Right lobe of liver (tissue), 6 donors: ENCODE data around the gene SLC25A13. TPM values are rescaled to one million over a fixed set of nuclear protein-coding genes. Genes with fewer than 3 reads are reported as not detected.
A peak's percentile ranks its signal among the peaks of the same experiment; 100 is the strongest.

Source experiments
- ATAC-seq, 4 donors: fragments of 200-7000 bp; cut with Tn5 transposase; one replicate each; pipeline ENCODE4 v1.9.1; 2020; ENCODE audit warnings: mild to moderate bottlenecking in 4 of 4, moderate library complexity in 4 of 4
- DNase-seq, 3 donors: peaks; one replicate each; pipeline ENCODE4 v3.0.0-alpha.2; 2020
- H3K27ac ChIP-seq, 3 donors: fragments of 200-600 bp; one replicate each; pipeline ENCODE4 v1.8.0; 2022
- H3K27me3 ChIP-seq, 2 donors: fragments of 200-600 bp; one replicate each; pipeline ENCODE4 v1.8.0; 2022
- H3K36me3 ChIP-seq, 4 donors: fragments of 200-600 bp; sonication (generic) in 1 of 4; one replicate each; pipeline versions ENCODE4 v1.5.1 to v1.8.0; 2017 to 2022; ENCODE audit warnings: control low read depth in 1 of 4
- H3K4me1 ChIP-seq, 4 donors: fragments of 200-600 bp; sonication (generic) in 1 of 4; one replicate each; pipeline versions ENCODE4 v1.5.1 to v1.8.0; 2017 to 2022; ENCODE audit warnings: control low read depth in 1 of 4
- H3K4me3 ChIP-seq, 3 donors: fragments of 200-600 bp; one replicate each; pipeline ENCODE4 v1.8.0; 2022
- H3K9me3 ChIP-seq, 4 donors: fragments of 200-600 bp; sonication (generic) in 1 of 4; one replicate each; pipeline versions ENCODE4 v1.5.1 to v1.8.0; 2017 to 2022; ENCODE audit warnings: control low read depth in 1 of 4
- POLR2A ChIP-seq: fragments of 450-650 bp; IDR thresholded peaks from one replicate; pipeline ENCODE4 v1.6.1; 2017; ENCODE audit warnings: antibody characterized with exemption, mild to moderate bottlenecking
- WGBS: methylation state at CpG from one replicate; pipeline ENCODE4 v1.1.6; 2018; ENCODE audit warnings: low coverage, low lambda C conversion rate; ENCODE audit not compliant: insufficient coverage; ENCODE audit errors: missing lambda C conversion rate; 5-methylcytosine and 5-hydroxymethylcytosine counted together
- intact Hi-C, 2 donors: fragments of 100-400 bp; cut with DNase I; formaldehyde crosslinking; loops; one replicate each; pipeline versions ENCODE4 v1.11.2 to v1.14.1; 2022
- total RNA-seq, 6 experiments: library from RNA; depleted of rRNA in 2 of 6; stranded (reverse); fragments of >200 nt in 2 of 6; fragmentation: NEBNext Ultra II Directional in 3 of 6; extraction: Animal tissue kit (Norgen Biotek cat#: 25700) in 3 of 6; gene quantifications; one replicate each; pipeline versions ENCODE4 v1.1.0 to v1.2.4, GENCODE V29; 2016 to 2023
- TF ChIP-seq, protein P1 (sequence below), 4 donors: fragments of 200-600 bp in 3 of 4; fragments of 450-650 bp in 1 of 4; IDR thresholded peaks; one replicate each; pipeline versions ENCODE4 v1.5.1 to v1.8.0; 2016 to 2022; ENCODE audit warnings: antibody characterized with exemption in 4 of 4, mild to moderate bottlenecking in 2 of 4
- donor health status: DM: no; HTN: yes; CAD: no.
- donor health status: DM: no; HTN: no; CAD: no.
- donor health status: DM: no; HTN: no; CAD: no.
- donor health status: DM: no; HTN: yes; CAD: no.
- donor health status: DM: no; HTN: yes; CAD: no.

The SLC25A13 gene
- total RNA-seq, 6 experiments from 2014 or later: 54.5 to 110 (median 83.0) TPM

DNA sequence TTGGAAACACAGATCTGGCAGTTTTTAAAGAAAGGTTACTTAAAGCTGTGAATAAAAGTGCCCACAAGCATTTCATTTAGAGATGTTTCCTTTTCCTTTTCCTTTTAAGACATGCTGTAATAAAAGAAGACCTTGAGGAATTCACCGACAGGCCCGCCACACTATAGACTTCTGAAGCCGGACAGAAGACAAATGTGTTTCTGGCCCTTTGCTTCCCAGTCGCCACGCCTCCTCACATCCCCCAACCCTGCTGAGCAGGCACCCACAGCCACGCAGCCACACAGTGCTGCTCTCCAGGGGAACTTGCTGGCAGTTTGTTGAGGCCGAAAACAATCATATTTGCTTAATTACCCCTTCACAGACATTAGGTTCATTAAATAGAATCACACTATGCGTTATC lies 83.4 kb downstream of the SLC25A13 start:
- WGBS: 69% methylated on average over 8 of the region's 8 CpGs
- H3K27ac ChIP-seq: no peak overlapping the region
- H3K9me3 ChIP-seq: no peaks in the 10 kb centered on the region
- ATAC-seq (peak; percentile 22 to 55 (median 44)), DNase-seq (no peak)
- no peak overlapping the region for H3K4me3 ChIP-seq
- no peaks in the 10 kb centered on the region for H3K27me3 ChIP-seq
- intact Hi-C loops: no loop called here
- peaks cover 0 to 8% (median 0%) of the 10 kb centered on the region in 4 donors for H3K36me3 ChIP-seq
- peaks cover 0 to 19% (median 0%) of the 10 kb centered on the region in 4 donors for H3K4me1 ChIP-seq
- no peak for TF ChIP-seq POLR2A
- TF ChIP-seq, protein P1, sequence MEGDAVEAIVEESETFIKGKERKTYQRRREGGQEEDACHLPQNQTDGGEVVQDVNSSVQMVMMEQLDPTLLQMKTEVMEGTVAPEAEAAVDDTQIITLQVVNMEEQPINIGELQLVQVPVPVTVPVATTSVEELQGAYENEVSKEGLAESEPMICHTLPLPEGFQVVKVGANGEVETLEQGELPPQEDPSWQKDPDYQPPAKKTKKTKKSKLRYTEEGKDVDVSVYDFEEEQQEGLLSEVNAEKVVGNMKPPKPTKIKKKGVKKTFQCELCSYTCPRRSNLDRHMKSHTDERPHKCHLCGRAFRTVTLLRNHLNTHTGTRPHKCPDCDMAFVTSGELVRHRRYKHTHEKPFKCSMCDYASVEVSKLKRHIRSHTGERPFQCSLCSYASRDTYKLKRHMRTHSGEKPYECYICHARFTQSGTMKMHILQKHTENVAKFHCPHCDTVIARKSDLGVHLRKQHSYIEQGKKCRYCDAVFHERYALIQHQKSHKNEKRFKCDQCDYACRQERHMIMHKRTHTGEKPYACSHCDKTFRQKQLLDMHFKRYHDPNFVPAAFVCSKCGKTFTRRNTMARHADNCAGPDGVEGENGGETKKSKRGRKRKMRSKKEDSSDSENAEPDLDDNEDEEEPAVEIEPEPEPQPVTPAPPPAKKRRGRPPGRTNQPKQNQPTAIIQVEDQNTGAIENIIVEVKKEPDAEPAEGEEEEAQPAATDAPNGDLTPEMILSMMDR (IDR thresholded peaks at IDR 0.05): no peak

DNA sequence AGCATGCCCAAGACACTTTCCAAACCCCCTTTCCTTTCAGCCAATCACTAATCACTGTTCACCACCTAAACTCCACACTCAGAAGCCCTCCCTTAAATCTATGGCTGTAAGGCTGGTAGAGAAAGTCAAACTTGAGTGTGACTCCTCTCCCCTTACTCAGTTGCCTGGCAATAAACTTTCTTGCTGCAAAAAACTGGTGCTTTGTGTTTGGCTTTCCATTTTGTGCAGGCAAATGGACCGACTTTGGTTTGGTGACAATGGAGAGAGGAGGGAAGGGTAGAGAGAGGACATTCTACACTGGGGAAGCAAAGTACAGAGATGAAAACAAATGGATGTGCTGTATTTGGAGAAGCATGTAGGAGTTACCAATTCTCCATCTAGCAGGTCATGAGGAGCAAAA lies 84.9 kb downstream of the SLC25A13 start:
- ATAC-seq: no peak
- no peaks in the 10 kb centered on the region for H3K27me3 ChIP-seq
- 88% methylated on average over 1 of the region's 1 CpG for WGBS
- H3K4me1 ChIP-seq: peaks cover 0 to 19% (median 0%) of the 10 kb centered on the region in 4 donors
- TF ChIP-seq, protein P1 (IDR thresholded peaks at IDR 0.05): no peak
- no peak for TF ChIP-seq POLR2A
- no peak overlapping the region for H3K4me3 ChIP-seq
- H3K9me3 ChIP-seq: no peaks in the 10 kb centered on the region
- peak overlapping the region in 1 of 3 donors; percentile 15 for H3K27ac ChIP-seq
- no peak for DNase-seq
- intact Hi-C loops: no loop called here
- H3K36me3 ChIP-seq: peaks cover 0 to 8% (median 0%) of the 10 kb centered on the region in 4 donors

DNA sequence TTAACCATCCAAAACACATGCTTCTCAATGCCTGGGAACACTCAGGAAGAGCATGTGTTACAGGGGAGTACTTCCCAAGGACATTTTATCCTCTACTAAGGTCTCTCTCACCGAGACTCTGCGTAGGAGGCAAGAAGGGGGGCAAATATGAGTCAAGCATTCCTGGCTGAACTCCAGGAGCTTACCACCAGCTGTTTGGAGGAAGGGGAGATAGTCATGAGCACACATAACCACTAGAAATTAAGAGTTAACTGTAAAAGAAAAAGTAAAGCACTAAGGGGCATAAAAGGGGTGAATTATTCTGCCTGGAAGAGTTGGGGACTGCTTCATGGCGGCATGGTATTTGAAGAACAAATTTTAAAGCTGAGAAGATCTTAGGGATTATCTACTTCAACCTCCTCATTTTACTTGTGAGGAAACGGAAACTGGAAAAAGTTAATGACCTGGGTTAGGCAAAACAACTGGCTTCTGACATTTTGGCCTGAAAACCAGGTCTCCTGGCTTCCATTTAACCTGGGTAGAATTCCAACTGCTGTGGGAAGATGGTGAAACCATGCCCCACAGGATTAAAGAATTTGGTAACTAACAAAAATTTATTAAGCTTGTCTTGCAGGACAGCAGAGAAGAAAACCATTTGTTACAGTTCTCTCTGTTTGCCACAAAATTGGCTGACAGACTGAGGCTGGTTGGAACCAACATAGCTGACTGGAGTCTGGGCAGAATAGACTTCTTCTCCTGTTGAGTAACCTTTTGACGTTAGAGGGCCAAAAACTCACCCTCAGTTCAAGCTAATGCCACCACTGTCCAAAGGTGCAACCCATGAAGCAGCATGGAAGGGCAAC lies 85.5 kb downstream of the SLC25A13 start:
- ATAC-seq: peak; percentile 55 to 91 (median 64)
- peak overlapping the region in 1 of 3 donors; percentile 15 for H3K27ac ChIP-seq
- no peak overlapping the region for H3K4me3 ChIP-seq
- H3K4me1 ChIP-seq: peaks cover 0 to 20% (median 0%) of the 10 kb centered on the region in 4 donors
- H3K9me3 ChIP-seq: no peaks in the 10 kb centered on the region
- peaks cover 0 to 8% (median 0%) of the 10 kb centered on the region in 4 donors for H3K36me3 ChIP-seq
- TF ChIP-seq, protein P1 (IDR thresholded peaks at IDR 0.05): no peak
- no peak for TF ChIP-seq POLR2A
- no peaks in the 10 kb centered on the region for H3K27me3 ChIP-seq
- intact Hi-C loops: no loop called here
- peak in 1 of 3 donors; percentile 64 for DNase-seq
- WGBS: 50% methylated on average over 4 of the region's 5 CpGs

DNA sequence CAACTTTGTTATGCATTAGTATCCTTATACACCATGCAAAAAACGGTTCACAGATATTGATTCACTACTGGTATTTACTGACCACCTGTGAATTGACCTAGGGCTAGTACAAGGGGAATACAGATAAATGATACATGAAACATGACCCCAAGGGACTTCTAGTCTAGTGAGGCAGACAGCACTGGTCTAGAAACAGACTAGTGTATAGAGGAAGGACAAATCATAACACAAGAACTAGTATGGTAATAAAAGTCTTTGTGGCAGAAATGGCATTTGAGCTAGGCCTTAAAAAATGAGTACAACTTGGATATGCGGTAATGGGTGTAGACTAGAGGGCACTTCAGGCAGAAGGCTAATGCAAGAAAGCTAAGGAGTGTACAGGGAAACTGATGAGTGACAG lies 86.6 kb downstream of the SLC25A13 start:
- Histone ChIP-seq H3K27me3 (no peaks in the 10 kb centered on the region), H3K36me3 (peaks cover 0 to 8% (median 0%) of the 10 kb centered on the region in 4 donors), H3K4me3 (no peak overlapping the region), H3K4me1 (peaks cover 0 to 25% (median 0%) of the 10 kb centered on the region in 4 donors), H3K9me3 (no peaks in the 10 kb centered on the region), H3K27ac (no peak overlapping the region)
- DNase-seq (no peak), ATAC-seq (no peak)
- no peak for TF ChIP-seq POLR2A
- TF ChIP-seq, protein P1 (IDR thresholded peaks at IDR 0.05): no peak
- intact Hi-C loops: no loop called here
- 42% methylated on average over 2 of the region's 2 CpGs for WGBS
